GM10248 (cell line): ENCODE results near the gene ARSD.

Experiments used
- CTCF ChIA-PET: fragments of 300-600 bp; sonication (Branson Sonifier 250); formaldehyde crosslinking; extraction: SDS; loops from one replicate; lab custom pipeline; 2021; ENCODE audit warnings: antibody characterized with exemption; lab: Yijun Ruan, JAX
- POLR2A ChIA-PET: fragments of 350-650 bp; sonication (Branson Sonifier 250); formaldehyde crosslinking; extraction: SDS; loops from one replicate; lab custom pipeline; 2020; ENCODE audit warnings: antibody characterized with exemption; lab: Yijun Ruan, JAX
- DNase-seq: peaks from one replicate; pipeline ENCODE4 v3.0.0; 2012; ENCODE audit errors: extremely low spot score
- TF ChIP-seq, protein P1 (sequence below): IDR thresholded peaks from 2 replicates; pipeline ENCODE4 v1.5.1; 2012; ENCODE audit warnings: mild to moderate bottlenecking, low read depth; ENCODE audit errors: extremely low read depth, missing control alignments, control extremely low read depth

Gene ARSD

DNA sequence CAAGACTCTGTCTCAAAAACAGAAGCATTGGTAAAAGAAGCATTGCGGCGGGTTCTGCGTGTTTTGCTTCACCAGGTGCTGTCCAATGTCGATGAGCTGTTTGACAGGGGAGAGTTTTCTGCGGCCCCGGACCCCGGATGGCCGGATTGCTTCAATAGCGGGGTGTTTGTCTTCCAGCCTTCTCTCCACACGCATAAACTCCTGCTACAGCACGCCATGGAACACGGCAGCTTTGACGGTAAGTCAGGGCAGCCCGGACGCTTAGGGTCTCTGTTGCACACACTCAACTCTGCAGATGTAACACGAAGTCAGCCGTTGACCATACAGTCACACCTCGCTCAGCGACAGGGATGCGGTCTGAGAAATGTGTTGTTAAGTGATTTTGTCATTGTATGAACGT lies 74.2 kb downstream of the ARSD start:
- no peak for DNase-seq
- ChIA-PET POLR2A (no interaction called here), CTCF (no interaction called here)
- TF ChIP-seq, protein P1, sequence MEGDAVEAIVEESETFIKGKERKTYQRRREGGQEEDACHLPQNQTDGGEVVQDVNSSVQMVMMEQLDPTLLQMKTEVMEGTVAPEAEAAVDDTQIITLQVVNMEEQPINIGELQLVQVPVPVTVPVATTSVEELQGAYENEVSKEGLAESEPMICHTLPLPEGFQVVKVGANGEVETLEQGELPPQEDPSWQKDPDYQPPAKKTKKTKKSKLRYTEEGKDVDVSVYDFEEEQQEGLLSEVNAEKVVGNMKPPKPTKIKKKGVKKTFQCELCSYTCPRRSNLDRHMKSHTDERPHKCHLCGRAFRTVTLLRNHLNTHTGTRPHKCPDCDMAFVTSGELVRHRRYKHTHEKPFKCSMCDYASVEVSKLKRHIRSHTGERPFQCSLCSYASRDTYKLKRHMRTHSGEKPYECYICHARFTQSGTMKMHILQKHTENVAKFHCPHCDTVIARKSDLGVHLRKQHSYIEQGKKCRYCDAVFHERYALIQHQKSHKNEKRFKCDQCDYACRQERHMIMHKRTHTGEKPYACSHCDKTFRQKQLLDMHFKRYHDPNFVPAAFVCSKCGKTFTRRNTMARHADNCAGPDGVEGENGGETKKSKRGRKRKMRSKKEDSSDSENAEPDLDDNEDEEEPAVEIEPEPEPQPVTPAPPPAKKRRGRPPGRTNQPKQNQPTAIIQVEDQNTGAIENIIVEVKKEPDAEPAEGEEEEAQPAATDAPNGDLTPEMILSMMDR = no peak
